Measurements from ENCODE around the gene PNMA8B.
"Not testable (repeated sequence)": the region's sequence is repeated elsewhere in the genome, so short reads cannot be mapped to it uniquely, and the experiment has no call there.

Gene PNMA8B

GRCh38 chr19:46513461-46514236 lies 18.0 kb upstream of the PNMA8B start:
- ATAC-seq: peak; percentile 69 to 80

- no peak for ATAC-seq
These were observed 15.6 kb upstream of the PNMA8B start for GRCh38 chr19:46511237-46511636.

- no peak for ATAC-seq
These were observed 12.5 kb upstream of the PNMA8B start for GRCh38 chr19:46508206-46508605.

GRCh38 chr19:46503848-46504453 lies 8.3 kb upstream of the PNMA8B start:
- ATAC-seq: no peak

GRCh38 chr19:46502891-46503290 lies 7.2 kb upstream of the PNMA8B start:
- no peak for ATAC-seq

GRCh38 chr19:46499692-46500091 lies 4.0 kb upstream of the PNMA8B start:
- no peak for ATAC-seq

GRCh38 chr19:46497773-46498172 lies 2.1 kb upstream of the PNMA8B start:
- no peak for ATAC-seq

- not testable (repeated sequence) for ATAC-seq
These were observed 1.2 kb upstream of the PNMA8B start for GRCh38 chr19:46496886-46497285.

- no peak for ATAC-seq
These were observed 637 bp upstream of the PNMA8B start for GRCh38 chr19:46496304-46496703.

- no peak for ATAC-seq
These were observed 504 bp downstream of the PNMA8B start for GRCh38 chr19:46494941-46495785.

GRCh38 chr19:46494146-46494940 lies 1.3 kb downstream of the PNMA8B start:
- ATAC-seq: no peak

- ATAC-seq: peak; percentile 20 to 32
These were observed 2.2 kb downstream of the PNMA8B start for GRCh38 chr19:46493236-46494145.

- peak; percentile 26 to 64 for ATAC-seq
These were observed 2.8 kb downstream of the PNMA8B start for GRCh38 chr19:46492841-46493235.

GRCh38 chr19:46491975-46492682 lies 3.5 kb downstream of the PNMA8B start:
- ATAC-seq: no peak

- ATAC-seq: no peak
These were observed 4.9 kb downstream of the PNMA8B start for GRCh38 chr19:46490774-46491173.

GRCh38 chr19:46489445-46490272 lies 6.0 kb downstream of the PNMA8B start:
- no peak for ATAC-seq

- no peak for ATAC-seq
These were observed 7.1 kb downstream of the PNMA8B start for GRCh38 chr19:46488551-46488950.

GRCh38 chr19:46487802-46488445 lies 7.7 kb downstream of the PNMA8B start:
- peak; percentile 46 to 71 for ATAC-seq

GRCh38 chr19:46487178-46487801 lies 8.4 kb downstream of the PNMA8B start:
- no peak for ATAC-seq
